PC-3 (cell line): ENCODE results near the gene GAS2L1. TPM values are rescaled to one million over a fixed set of nuclear protein-coding genes. Genes with fewer than 3 reads are reported as not detected.
A peak's percentile ranks its signal among the peaks of the same experiment; 100 is the strongest.

Experiments
- ATAC-seq: fragments of 200-7000 bp; cut with Tn5 transposase; 2 replicates; pipeline ENCODE4 v1.9.1; 2020; ENCODE audit warnings: mild to moderate bottlenecking, moderate library complexity
- BruUV-seq: library from RNA; stranded (reverse); fragments of 400-500 nt; replicated peaks from 2 replicates; lab custom pipeline; 2021; lab: Mats Ljungman, UMichigan
- CTCF ChIA-PET: fragments of 300-600 bp; sonication (Branson Sonifier 250); formaldehyde crosslinking; loops from one replicate; lab custom pipeline; 2022; ENCODE audit warnings: antibody characterized with exemption; lab: Charles Lee
- POLR2A ChIA-PET: fragments of 300-600 bp; sonication (Branson Sonifier 250); formaldehyde crosslinking; loops from one replicate; lab custom pipeline; 2022; ENCODE audit warnings: antibody characterized with exemption; ENCODE audit not compliant: unreplicated experiment; lab: Charles Lee
- DNase-seq: peaks from one replicate; pipeline ENCODE4 v3.0.0-alpha.2; 2015
- H2AFZ ChIP-seq: fragments of 300-600 bp; sonication (generic); 2 replicates; pipeline ENCODE4 v1.6.0; 2016; ENCODE audit warnings: antibody characterized with exemption, low read length
- H3F3A ChIP-seq: fragments of 300-600 bp; sonication (generic); one replicate; pipeline ENCODE4 v1.6.0; 2017; ENCODE audit warnings: antibody characterized with exemption, low read length, control low read depth, mild to moderate bottlenecking; ENCODE audit not compliant: unreplicated experiment
- H3K27ac ChIP-seq: fragments of 300-600 bp; sonication (generic); 2 replicates; pipeline ENCODE4 v1.5.1; 2016; ENCODE audit warnings: mild to moderate bottlenecking, low read length
- H3K27me3 ChIP-seq: fragments of 300-600 bp; sonication (generic); 2 replicates; pipeline ENCODE4 v1.6.1; 2016; ENCODE audit warnings: low read length, mixed read lengths
- H3K36me3 ChIP-seq: fragments of 300-600 bp; sonication (generic); 2 replicates; pipeline ENCODE4 v1.6.1; 2016; ENCODE audit warnings: low read depth, mixed run types, low read length, mixed read lengths
- H3K4me1 ChIP-seq: fragments of 300-600 bp; sonication (generic); 2 replicates; pipeline ENCODE4 v1.5.1; 2016; ENCODE audit warnings: low read length; ENCODE audit not compliant: insufficient read depth
- H3K4me2 ChIP-seq: fragments of 300-600 bp; sonication (generic); 2 replicates; pipeline ENCODE4 v1.6.0; 2016; ENCODE audit warnings: low read length
- H3K4me3 ChIP-seq: fragments of 300-600 bp; sonication (generic); 2 replicates; pipeline ENCODE4 v1.5.1; 2016; ENCODE audit warnings: mild to moderate bottlenecking, low read length, mixed read lengths
- H3K79me2 ChIP-seq: fragments of 300-600 bp; sonication (generic); 2 replicates; pipeline ENCODE4 v1.6.1; 2017; ENCODE audit warnings: low read length, mixed read lengths
- H3K9ac ChIP-seq: fragments of 300-600 bp; sonication (generic); 2 replicates; pipeline ENCODE4 v1.6.0; 2016; ENCODE audit warnings: mild to moderate bottlenecking, low read length
- H3K9me2 ChIP-seq: fragments of 300-600 bp; sonication (generic); replicated peaks from 2 replicates; pipeline ENCODE4 v1.6.1; 2016; ENCODE audit warnings: mixed run types, low read length, mixed read lengths
- H3K9me3 ChIP-seq: fragments of 300-600 bp; sonication (generic); 2 replicates; pipeline ENCODE4 v1.6.1; 2016; ENCODE audit warnings: low read length, mixed read lengths
- H4K20me1 ChIP-seq: fragments of 300-600 bp; sonication (generic); 2 replicates; pipeline ENCODE4 v1.6.1; 2016; ENCODE audit warnings: low read length, mixed read lengths
- CTCF ChIP-seq: fragments of 300-600 bp; sonication (generic); conservative IDR thresholded peaks from 2 replicates; pipeline ENCODE4 v1.5.1; 2017; ENCODE audit warnings: antibody characterized with exemption, low read depth, mild to moderate bottlenecking, low read length
- EZH2 ChIP-seq: fragments of 300-600 bp; sonication (generic); IDR thresholded peaks from one replicate; pipeline ENCODE4 v1.6.1; 2017; ENCODE audit warnings: antibody characterized with exemption, mild to moderate bottlenecking, low read length; ENCODE audit not compliant: unreplicated experiment
- EZH2phosphoT487 ChIP-seq: fragments of 300-600 bp; sonication (generic); IDR thresholded peaks from 2 replicates; pipeline ENCODE4 v1.6.1; 2018; ENCODE audit warnings: mild to moderate bottlenecking, antibody characterized with exemption, low read length, borderline replicate concordance
- intact Hi-C: fragments of 100-400 bp; cut with micrococcal nuclease; formaldehyde crosslinking; loops from 2 replicates; pipeline ENCODE4 v1.9.0; 2023
- total RNA-seq: library from RNA; depleted of rRNA; stranded (reverse); fragments of >200 nt; gene quantifications from 2 replicates; pipeline ENCODE4 v1.2.3, GENCODE V29; 2014

GAS2L1 gene
- total RNA-seq, 1 experiment from 2014 or later, result 58.4 TPM

DNA sequence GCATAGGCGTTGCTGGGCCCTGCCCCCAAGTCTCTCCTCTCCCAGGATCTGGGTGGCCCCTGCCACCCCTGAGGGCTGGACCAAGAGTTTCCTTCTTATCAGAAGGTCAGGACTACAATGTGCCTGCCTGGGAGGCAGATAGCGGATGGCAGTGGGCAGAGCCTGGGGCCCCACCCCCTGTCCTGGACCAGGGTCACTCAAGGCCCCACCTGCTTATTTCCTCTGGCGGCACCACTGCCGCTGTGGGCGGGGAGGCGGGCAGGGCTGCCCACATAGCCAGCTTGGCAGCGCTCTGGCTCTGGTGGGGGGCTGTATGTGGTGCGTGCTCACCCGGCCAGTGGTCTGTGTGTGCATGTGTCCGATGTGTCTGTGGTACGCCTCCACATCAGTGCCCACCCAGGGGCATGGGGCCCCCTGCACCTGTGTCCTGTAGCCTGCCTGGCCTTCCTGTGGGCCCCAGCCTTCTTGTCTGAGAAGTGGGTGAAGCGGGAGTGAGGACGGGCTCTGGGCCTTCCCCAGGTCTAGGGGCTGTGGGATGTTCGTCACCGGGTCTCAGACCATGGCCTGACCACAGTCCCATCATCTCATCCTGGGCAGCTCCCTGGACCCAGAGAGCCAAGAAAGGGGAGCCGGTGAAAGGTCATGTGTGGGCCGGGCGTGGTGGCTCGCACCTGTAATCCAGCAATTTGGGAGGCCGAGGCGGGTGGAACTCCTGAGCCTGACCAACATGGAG lies 3.0 kb downstream of the GAS2L1 start:
- ChIA-PET POLR2A (no interaction called here), CTCF (no interaction called here)
- DNase-seq (peak; percentile 25), ATAC-seq (no peak)
- Histone ChIP-seq H3F3A (no peaks in the 10 kb centered on the region), H3K9me3 (no peaks in the 10 kb centered on the region), H2AFZ (no peak overlapping the region), H3K36me3 (no peaks in the 10 kb centered on the region), H4K20me1 (no peaks in the 10 kb centered on the region), H3K9ac (peak overlapping the region; percentile 89), H3K4me2 (peak overlapping the region; percentile 89), H3K79me2 (peaks cover 32% of the 10 kb centered on the region), H3K4me3 (peak overlapping the region; percentile 79), H3K27ac (peak overlapping the region; percentile 97), H3K27me3 (no peaks in the 10 kb centered on the region), H3K9me2 (no peaks in the 10 kb centered on the region), H3K4me1 (peaks cover 43% of the 10 kb centered on the region)
- no peak for TF ChIP-seq CTCF
- no peak for TF ChIP-seq EZH2phosphoT487
- TF ChIP-seq EZH2, result no peak
- BruUV-seq, result no TSS peak
- intact Hi-C loops, result loop anchor here (5.0 kb wide), 1 partner anchor 38 kb away; no protein-coding TSS in a partner anchor

GRCh38 chr22:29310065-29310862 lies 3.8 kb downstream of the GAS2L1 start:
- H3K9me2 ChIP-seq, result no peaks in the 10 kb centered on the region
- TF ChIP-seq EZH2 (no peak), EZH2phosphoT487 (no peak), CTCF (no peak)
- H3K4me2 ChIP-seq, result peak overlapping the region; percentile 58
- H3F3A ChIP-seq, result no peaks in the 10 kb centered on the region
- peaks cover 5% of the 10 kb centered on the region; the same call in 1 of the 2 replicates for H3K27me3 ChIP-seq
- no peaks in the 10 kb centered on the region for H4K20me1 ChIP-seq
- POLR2A ChIA-PET, result interaction anchor here (0.6 kb wide), 1 partner anchor 11 kb away, joined by 3 read pairs; no protein-coding TSS in a partner anchor
- no peak overlapping the region for H2AFZ ChIP-seq
- peak overlapping the region; percentile 97 for H3K27ac ChIP-seq
- peak overlapping the region; percentile 54 for H3K9ac ChIP-seq
- ATAC-seq (no peak), DNase-seq (no peak)
- H3K4me3 ChIP-seq, result no peak overlapping the region
- H3K4me1 ChIP-seq, result peaks cover 43% of the 10 kb centered on the region
- intact Hi-C loops, result no loop called here
- BruUV-seq, result no TSS peak
- no peaks in the 10 kb centered on the region for H3K9me3 ChIP-seq
- CTCF ChIA-PET, result no interaction called here
- peaks cover 32% of the 10 kb centered on the region for H3K79me2 ChIP-seq
- no peaks in the 10 kb centered on the region for H3K36me3 ChIP-seq
